Hematopoietic multipotent progenitor cell treated with erythropoietin and hydrocortisone succinate and interleukin-3 and kit ligand, for 8 days (in vitro differentiated cells): Measurements from ENCODE around the gene NHERF2.
A peak's percentile ranks its signal among the peaks of the same experiment; 100 is the strongest.

Source experiments
- DNase-seq: peaks from one replicate; pipeline ENCODE4 v3.0.0-alpha.2; 2015

Gene NHERF2

GRCh38 chr16:2042171-2042985 is 15.7 kb downstream of the NHERF2 start:
- no peak for DNase-seq

- no peak for DNase-seq
Measured at GRCh38 chr16:2042986-2043666, 16.4 kb downstream of the NHERF2 start.

- no peak for DNase-seq
Measured at GRCh38 chr16:2043667-2044451, 17.2 kb downstream of the NHERF2 start.

GRCh38 chr16:2044541-2044940 is 17.8 kb downstream of the NHERF2 start:
- DNase-seq = no peak

- no peak for DNase-seq
Measured at GRCh38 chr16:2045965-2046892, 19.5 kb downstream of the NHERF2 start.

GRCh38 chr16:2046893-2047329 is 20.2 kb downstream of the NHERF2 start:
- peak; percentile 45 for DNase-seq

GRCh38 chr16:2047330-2048115 is 20.8 kb downstream of the NHERF2 start, which contains the start of the genes NTHL1 and TSC2:
TSS of gene NTHL1 (minus strand) at chr16:2047834. CDS start at chr16:2047823, 11 bp downstream.
TSS of gene TSC2 (plus strand) at chr16:2047985. CDS start at chr16:2048616, 631 bp downstream.
- DNase-seq = peak; percentile 95

GRCh38 chr16:2048116-2048543 is 21.4 kb downstream of the NHERF2 start:
- no peak for DNase-seq

GRCh38 chr16:2053211-2053610 is 26.5 kb downstream of the NHERF2 start:
- DNase-seq = no peak

GRCh38 chr16:2053897-2054296 is 27.2 kb downstream of the NHERF2 start:
- no peak for DNase-seq

- DNase-seq = no peak
Measured at GRCh38 chr16:2054543-2055245, 28.0 kb downstream of the NHERF2 start.

- no peak for DNase-seq
Measured at GRCh38 chr16:2056077-2056476, 29.4 kb downstream of the NHERF2 start.

GRCh38 chr16:2056681-2057407 is 30.1 kb downstream of the NHERF2 start:
- DNase-seq = no peak

GRCh38 chr16:2057438-2057837 is 30.7 kb downstream of the NHERF2 start:
- no peak for DNase-seq

GRCh38 chr16:2058420-2058819 is 31.7 kb downstream of the NHERF2 start:
- DNase-seq = no peak

GRCh38 chr16:2058872-2059271 is 32.2 kb downstream of the NHERF2 start:
- no peak for DNase-seq

GRCh38 chr16:2060346-2060745 is 33.6 kb downstream of the NHERF2 start:
- DNase-seq = no peak

GRCh38 chr16:2061023-2061422 is 34.3 kb downstream of the NHERF2 start:
- no peak for DNase-seq

- no peak for DNase-seq
Measured at GRCh38 chr16:2061526-2061925, 34.8 kb downstream of the NHERF2 start.

GRCh38 chr16:2062801-2063200 is 36.1 kb downstream of the NHERF2 start:
- DNase-seq = no peak
